A549 treated with RU486 at 1 μM for 4 hours (cell line): ENCODE results near the gene POLR3F. TPM values are rescaled to one million over a fixed set of nuclear protein-coding genes. Genes with fewer than 3 reads are reported as not detected.

Experiments used
- total RNA-seq: library from RNA; stranded (reverse); fragments of 200-300 nt; extraction: Qiagen RNA extraction; gene quantifications from 5 replicates; pipeline ENCODE4 v1.2.3, GENCODE V29; 2022; ENCODE audit warnings: low read depth

POLR3F gene
- total RNA-seq: 12.6 to 26.1 TPM (median 15.4 TPM) in 5 replicates

GRCh38 chr20:18466894-18467730 is at the start of gene POLR3F, which contains the start of gene DZANK1:
Gene POLR3F, plus strand, starts transcription at chr20:18467390. Its CDS starts 117 bp downstream, at chr20:18467507.
Gene DZANK1, minus strand, starts transcription at chr20:18467030. Its CDS starts 1,672 bp downstream, at chr20:18465358.

GRCh38 chr20:18496740-18497592 is 29.8 kb downstream of the POLR3F start, which contains the start of gene RBBP9:
Gene RBBP9, minus strand, starts transcription at chr20:18497225. Its CDS starts 58 bp downstream, at chr20:18497167.

GRCh38 chr20:18507218-18508191 is 40.3 kb downstream of the POLR3F start, which contains the start of gene SEC23B:
Gene SEC23B, plus strand, starts transcription at chr20:18507940. Its CDS starts 2,896 bp downstream, at chr20:18510836.

Other genes with a start within 250 kb of the POLR3F start
- gene ZNF133, start 178.9 kb upstream of the POLR3F start, total RNA-seq: 9.0 to 11.0 TPM (median 10.5 TPM) in 5 replicates
- gene DZANK1, start 360 bp upstream of the POLR3F start, total RNA-seq: 2.6 to 3.3 TPM (median 2.8 TPM) in 5 replicates
- 9.8 to 16.6 TPM (median 15.4 TPM) in 5 replicates for gene RBBP9, start 29.8 kb downstream of the POLR3F start, total RNA-seq
- 55.3 to 69.3 TPM (median 61.5 TPM) in 5 replicates for gene SEC23B, start 40.5 kb downstream of the POLR3F start, total RNA-seq
- gene SMIM26, start 100.0 kb downstream of the POLR3F start, total RNA-seq: 129 to 174 TPM (median 134 TPM) in 5 replicates
- gene DTD1, start 120.7 kb downstream of the POLR3F start, total RNA-seq: 78.7 to 85.8 TPM (median 81.9 TPM) in 5 replicates